GM19099 (cell line): Measurements from ENCODE around the gene ALDH3A2.

Experiments used
- POLR2A ChIP-seq: IDR thresholded peaks from 3 replicates; pipeline ENCODE4 v1.6.1; 2011; ENCODE audit warnings: low read depth; ENCODE audit not compliant: insufficient read length; ENCODE audit errors: extremely low read depth

The ALDH3A2 gene

DNA sequence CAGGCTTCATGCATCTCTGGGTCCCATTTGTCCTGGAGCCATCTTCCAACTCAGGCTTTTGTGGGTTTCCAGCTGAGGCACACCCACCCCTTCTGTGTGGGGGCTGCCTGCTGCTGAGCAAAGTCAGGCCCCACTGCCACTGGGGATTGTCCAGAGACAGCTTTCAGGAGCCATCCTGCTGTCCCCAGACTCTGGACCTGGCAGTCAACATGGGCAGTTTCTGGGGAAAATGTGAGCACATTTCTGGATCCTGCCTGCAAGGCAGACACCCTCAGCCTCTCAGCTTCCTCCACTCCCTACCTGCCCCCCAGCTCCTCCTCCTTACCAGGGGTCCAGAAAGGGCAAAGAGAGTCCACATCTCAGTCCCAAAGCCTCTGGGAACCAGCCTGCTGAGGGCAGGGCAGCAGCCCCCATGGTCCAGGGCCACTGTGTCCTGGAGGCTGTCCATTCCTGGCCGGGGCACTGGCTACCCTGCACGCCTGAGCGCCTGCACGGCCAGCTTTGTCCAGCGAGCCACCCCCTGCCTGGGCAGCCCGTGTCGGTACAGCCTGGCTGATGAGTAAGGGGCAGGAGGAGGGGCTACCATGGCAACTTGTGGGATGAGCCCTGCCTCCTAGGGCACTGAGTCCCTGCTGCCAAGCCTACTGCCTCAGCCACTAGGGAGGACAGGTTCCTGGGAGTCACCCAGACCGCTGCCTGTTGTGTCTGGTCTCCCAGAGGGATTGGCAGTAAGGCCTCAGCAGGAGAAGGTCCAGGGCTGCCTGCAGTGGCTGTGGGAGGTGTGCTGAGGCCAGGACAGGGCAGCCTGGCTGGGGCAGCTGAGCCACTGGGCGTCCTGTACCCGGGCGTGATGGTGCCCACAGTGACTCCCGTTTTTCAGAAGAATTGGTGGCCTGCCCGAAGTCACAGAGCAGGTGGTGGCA, 67.8 kb downstream of the ALDH3A2 start, which contains the start of gene SLC47A2:
Gene SLC47A2, minus strand, starts transcription at position 477 of the 923 bp plus-strand sequence. Its CDS starts 29 bp downstream, at position 448.
- no peak for TF ChIP-seq POLR2A

DNA sequence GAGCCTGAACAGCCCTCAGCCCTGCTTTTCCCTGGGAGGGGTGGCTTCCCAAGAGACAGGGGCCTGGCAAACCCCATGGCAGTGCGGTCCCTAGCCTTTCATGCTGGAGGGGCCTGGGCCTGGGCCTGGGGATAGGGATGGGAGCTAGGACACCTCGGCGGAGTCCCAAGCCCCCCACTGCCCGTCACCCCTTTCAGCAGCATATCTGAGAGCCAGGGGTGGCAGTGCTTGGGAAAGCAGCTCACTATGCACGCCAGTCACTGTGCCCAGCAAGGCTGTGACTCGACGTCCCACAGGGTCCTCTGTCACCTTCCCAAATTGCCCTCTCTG, 68.4 kb downstream of the ALDH3A2 start:
- TF ChIP-seq POLR2A: no peak

DNA sequence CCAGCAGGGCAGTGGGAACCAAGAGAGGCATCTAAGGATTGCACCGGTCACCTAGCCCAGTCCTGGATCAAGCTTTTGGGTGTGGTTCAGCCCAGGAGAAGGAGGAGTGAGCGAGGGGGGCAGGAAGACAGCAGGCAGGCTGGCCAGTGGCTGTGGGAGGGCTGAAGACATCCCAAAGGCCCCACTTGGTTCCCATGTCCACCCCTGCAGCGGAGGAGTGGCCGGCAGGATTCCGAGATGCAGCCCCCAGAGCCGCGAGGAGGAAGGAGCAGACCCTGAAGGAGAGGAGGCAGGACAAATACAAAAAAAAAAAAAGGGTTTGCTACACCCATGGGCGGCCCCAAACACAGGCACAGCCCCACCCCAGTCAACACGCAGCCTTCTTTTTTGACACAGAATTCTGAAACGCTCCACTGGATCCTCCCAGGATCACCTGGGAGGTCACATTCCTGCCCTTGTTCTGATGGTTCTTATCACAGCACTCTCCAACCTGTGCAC, 68.9 kb downstream of the ALDH3A2 start:
- TF ChIP-seq POLR2A: no peak

DNA sequence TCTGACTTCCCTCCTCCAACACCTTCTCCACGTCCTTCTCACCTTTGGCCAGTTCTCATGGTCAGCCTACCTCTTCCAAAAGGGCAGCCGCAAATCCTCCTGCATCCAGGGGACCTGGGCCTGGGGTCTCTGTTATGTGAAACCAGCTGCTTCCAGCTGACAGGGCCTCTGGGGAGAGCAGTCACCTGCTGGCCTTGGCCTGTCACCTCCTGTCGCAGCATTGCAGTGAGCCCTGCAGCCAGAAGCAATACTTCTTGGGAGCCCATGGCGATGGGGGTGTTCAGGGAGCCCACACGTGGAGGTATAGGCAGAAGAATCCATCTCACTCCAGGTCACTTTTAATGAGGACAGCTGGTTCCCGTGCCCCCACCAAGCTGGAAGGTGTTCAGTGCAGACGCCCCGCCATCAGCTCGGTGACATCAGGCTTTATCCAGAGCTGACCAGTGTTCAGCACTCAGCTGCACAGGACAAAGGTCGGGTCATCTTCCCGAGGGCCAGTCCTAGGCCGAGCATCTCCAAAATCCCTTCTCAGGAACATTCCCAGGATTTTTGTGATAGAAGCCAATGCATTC, 69.6 kb downstream of the ALDH3A2 start:
- TF ChIP-seq POLR2A: no peak

DNA sequence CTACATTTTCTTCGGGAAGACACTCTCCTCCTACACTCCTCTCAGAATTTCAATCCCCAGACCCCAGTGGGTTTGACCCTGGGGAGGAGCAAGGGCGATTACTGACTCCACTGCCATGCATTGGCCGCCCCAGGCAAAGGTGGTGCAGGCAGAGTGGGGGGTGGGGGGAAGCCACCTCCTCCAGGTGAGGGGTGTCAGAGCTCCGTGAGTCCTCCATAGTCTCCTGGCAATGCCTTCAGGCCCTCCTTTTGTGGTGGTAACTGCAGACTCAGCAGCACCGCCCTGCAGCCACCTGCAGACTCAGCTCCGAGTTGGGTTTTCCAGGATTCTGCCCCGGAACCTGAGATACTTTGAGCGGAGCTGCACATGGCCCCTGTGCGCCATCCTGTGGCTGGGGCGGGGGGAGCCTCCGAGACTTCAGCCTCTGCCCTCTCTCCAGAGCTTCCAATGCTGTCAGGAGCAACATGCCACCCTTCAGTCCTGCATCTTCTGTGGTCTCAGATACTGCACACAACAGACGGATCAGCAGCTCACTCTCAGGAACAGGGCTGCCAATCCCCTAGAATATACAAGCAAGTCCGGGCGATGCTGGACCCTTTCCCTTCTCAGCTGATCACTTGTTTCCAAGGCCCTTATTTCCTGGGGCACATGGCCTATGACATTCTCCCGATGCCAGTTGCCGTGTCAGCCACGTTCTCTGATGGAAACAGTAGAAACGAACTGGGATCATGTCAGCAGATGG, 70.2 kb downstream of the ALDH3A2 start:
- TF ChIP-seq POLR2A: no peak

DNA sequence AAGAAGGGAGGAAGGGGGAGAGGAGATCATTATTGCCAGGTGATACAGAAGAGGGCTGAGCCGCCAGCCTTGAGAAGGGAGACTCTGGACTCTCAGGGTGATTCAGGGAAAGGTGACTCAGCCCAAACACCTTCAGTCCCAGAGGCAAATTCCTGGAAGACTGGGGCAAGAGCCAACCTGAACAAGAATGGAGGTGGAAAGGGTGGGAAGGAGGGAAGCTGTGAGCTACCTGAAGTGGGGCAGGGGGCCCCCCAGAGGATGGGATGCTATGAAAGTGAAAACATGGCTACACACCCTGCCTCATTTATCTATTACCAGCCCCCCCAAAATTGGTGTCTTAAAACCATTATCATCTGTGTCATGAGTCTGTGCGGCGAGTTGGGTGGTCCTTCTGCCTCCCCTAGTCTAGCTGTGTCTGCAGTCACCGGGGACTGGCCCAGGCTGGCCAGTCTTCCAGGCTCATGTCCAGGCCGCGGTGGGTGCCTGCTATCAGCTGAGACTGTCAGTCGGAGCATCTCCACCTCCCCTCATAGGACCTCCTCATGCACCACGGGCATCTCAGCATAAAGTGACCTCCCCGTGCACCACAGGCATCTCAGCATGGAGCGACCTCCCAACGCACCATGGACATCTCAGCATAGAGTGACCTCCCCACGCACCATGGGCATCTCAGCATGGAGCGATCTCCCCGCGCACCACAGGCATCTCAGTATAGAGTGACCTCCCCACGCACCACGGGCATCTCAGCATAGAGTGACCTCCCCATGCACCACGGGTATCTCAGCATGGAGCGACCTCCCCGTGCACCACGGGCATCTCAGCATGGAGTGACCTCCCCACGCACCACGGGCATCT, 71.0 kb downstream of the ALDH3A2 start:
- no peak for TF ChIP-seq POLR2A

DNA sequence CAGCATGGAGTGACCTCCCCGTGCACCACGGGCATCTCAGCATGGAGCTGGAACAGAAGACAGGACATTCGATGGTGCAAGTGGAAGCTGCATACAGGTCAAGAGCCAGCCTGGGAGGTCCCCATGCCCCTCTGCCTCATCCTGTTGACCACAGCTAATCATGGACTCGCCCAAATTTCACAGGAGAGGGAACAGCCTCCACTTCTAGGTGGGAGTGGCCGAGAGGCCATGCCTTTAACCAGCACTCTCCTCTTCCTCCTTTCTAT, 71.6 kb downstream of the ALDH3A2 start:
- TF ChIP-seq POLR2A: no peak

DNA sequence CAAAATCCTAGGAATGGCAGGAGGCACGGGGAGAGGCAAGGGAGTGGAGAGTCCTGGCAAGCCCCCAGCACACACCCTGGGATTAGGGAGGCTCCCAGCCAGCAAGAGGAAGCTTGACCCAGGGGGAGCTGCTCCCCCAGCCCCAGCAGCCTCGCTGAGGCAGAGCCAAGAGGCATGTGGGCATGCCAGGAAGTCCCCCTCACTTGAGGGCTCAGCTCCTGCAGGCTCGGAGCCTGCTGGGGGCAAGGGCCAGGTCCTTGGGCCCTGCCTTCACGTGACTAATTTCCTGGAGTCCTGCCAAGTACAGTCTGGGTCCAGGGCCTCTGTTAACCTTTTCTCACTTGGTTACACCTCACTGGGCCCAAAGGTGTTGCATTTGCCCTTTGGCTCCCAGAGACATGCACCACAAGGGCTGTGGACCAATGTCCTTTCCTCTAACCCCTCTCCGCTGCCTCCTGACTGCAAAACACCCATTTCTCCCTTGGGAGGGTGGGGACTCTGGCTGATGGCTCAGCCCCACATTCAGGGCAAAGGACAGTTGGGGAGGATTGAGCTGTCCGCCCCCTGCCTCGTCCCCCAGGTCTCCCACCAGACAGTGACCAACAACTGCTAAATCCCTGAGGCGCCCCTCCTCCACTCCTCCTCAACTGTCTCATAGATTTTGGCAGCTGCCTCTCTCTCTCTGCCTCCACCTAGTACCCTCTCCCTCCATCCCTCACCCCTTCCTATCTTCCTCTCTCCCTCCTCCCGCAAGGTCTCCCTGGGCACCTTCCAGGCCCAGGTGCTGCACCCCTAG, 72.3 kb downstream of the ALDH3A2 start:
- no peak for TF ChIP-seq POLR2A

DNA sequence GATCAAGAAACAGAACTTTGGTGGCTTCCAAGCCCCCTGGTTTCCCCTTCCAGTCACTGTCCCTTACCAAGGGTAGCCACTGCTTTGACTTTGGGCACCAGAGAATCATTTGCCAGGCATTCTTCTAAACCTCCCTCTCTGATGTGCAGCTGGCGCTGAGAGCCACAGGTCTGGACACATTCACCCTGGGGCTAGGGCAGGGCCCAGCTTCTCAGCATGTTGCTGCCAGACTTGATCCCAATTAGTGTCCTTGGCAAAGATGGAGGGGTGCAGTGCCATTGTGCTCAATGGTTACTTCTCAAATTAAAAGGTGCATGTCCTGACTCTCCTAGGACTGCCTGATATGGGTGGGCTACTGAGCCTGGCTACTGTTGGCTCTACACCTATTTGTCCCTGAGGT, 75.4 kb downstream of the ALDH3A2 start:
- no peak for TF ChIP-seq POLR2A

DNA sequence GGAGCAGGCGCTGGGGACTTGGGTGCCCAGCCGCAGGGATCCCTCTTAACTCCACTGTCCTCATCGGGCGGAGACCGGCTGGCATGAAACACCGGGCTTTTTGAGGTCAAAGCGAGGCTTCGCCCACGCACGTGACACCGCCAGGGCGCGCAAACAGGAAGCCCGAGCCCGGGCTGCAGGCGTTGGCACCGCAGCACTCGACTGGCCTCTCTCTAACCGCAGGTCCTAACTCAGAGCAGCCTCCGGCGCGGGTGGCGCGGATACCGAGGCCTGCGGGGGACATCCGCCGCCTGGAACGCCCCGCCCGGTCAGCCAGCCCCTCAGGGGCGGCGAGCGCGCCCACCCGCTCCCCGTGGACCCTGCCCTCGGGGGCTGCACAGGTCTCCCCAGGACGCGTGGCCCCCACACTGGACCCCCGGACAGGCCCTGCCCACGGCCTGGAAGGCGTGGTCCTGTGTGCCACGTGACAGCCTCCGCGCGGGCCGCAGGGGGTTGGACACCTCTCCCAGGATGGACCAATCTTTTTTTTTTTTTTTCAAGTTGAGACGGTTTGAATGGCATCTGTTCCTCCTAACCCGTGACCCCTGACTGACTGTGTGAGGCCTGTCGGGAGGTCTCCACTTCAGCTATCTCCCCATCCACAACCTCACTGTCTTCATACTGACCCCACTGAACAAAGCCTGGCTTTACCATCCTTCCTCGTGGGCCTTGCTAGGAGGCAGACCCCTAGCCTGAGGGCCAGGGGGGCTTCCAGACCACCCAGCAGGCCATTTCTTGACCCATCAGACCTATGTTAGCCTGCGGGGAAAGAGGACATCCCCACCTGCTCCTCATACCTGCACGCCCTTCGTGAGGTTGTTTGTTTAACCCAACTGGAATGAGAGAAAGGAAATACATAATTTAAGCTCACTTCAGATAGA, 76.2 kb downstream of the ALDH3A2 start:
- no peak for TF ChIP-seq POLR2A

DNA sequence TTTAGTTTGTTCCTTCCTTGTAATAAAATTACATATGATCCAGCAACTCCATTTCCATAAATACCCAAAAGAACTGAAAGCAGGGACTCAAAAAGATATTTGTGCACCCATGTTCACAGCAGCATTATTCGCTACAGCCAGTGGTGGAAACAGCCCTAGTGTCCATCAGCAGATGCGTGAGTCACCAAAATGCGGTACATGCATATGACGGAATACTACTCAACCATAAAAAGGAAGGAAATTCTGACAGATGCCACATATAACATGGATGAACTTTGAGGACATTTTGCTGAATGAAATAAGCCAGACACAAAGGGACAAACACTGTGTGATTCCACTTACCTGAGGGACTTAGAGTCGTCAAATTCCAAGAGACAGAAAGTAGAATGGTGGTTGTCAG, 76.9 kb downstream of the ALDH3A2 start:
- TF ChIP-seq POLR2A: no peak

DNA sequence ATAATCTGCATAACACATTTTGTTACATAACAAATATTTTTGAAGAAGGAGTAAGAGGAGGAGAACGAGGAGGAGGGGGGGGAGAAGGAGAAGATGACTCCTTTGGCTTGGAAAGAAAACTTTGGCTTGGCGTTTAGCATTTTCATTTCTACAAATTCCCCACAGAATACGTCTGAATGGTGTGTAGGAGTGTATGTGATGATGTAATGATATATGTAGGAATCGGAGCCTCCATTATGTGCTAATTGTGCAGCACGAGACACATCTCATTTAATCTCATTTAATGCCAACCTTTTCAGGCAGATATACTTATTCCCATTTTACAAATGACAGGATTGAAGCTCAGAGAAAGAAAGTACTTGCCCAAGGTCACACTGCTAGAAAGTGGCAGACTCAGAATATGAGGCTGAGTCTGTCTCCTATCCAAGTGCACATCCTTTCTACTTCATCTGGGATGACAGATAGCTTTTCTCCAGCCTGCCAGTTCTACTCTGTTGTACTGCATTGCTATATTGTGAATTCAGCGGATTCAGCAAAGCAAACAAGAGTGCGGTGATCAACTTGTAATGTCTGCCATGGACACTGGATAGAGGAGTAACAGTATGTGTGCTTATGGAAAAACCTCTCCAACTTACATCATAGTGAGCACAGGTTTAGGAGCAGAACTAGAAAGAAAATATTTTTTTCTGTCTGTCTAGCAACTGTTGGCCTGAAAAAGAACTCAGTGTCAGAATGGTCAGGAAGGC, 78.3 kb downstream of the ALDH3A2 start:
- no peak for TF ChIP-seq POLR2A
